Skin epidermis (tissue), 12 donors: ENCODE data around the gene TALDO1.
"Not testable (repeated sequence)": the region's sequence is repeated elsewhere in the genome, so short reads cannot be mapped to it uniquely, and the experiment has no call there.

Experiments
- H3K27ac ChIP-seq, 21 experiments: fragments of 200-600 bp; sonication (generic) in 11 of 21; one replicate each; pipeline ENCODE4 v1.5.0; 2020; ENCODE audit warnings: mild to moderate bottlenecking in 3 of 21, inconsistent platforms in 2 of 21, moderate library complexity in 2 of 21
- H3K4me3 ChIP-seq, 7 experiments: fragments of 200-600 bp; sonication (generic) in 2 of 7; one replicate each; pipeline ENCODE4 v1.5.0; 2020; ENCODE audit warnings: inconsistent platforms in 2 of 7, mild to moderate bottlenecking in 2 of 7, moderate library complexity in 1 of 7

Gene TALDO1

GRCh38 chr11:728901-729491, 18.3 kb upstream of the TALDO1 start:
- Histone ChIP-seq H3K4me3 (no peak overlapping the region), H3K27ac (peak overlapping the region in 9 of 21 experiments; percentile 2 to 81 (median 47))

GRCh38 chr11:729492-730074, 17.7 kb upstream of the TALDO1 start:
- H3K4me3 ChIP-seq: no peak overlapping the region
- peak overlapping the region in 6 of 21 experiments; percentile 1 to 81 (median 24) for H3K27ac ChIP-seq

- no peak overlapping the region for H3K27ac ChIP-seq
- no peak overlapping the region for H3K4me3 ChIP-seq
Measured at GRCh38 chr11:733072-733471, 14.2 kb upstream of the TALDO1 start.

GRCh38 chr11:734541-734940, 12.7 kb upstream of the TALDO1 start:
- H3K4me3 ChIP-seq, H3K27ac ChIP-seq: not testable (repeated sequence)

GRCh38 chr11:737366-737765, 9.9 kb upstream of the TALDO1 start:
- H3K27ac ChIP-seq: peak overlapping the region in 1 of 21 experiments; percentile 6
- no peak overlapping the region for H3K4me3 ChIP-seq

- not testable (repeated sequence) for H3K27ac ChIP-seq, H3K4me3 ChIP-seq
Measured at GRCh38 chr11:737899-738298, 9.4 kb upstream of the TALDO1 start.

GRCh38 chr11:742156-742546, 5.1 kb upstream of the TALDO1 start:
- no peak overlapping the region for H3K27ac ChIP-seq
- H3K4me3 ChIP-seq: no peak overlapping the region

GRCh38 chr11:742571-743201, 4.6 kb upstream of the TALDO1 start:
- Histone ChIP-seq H3K4me3 (no peak overlapping the region), H3K27ac (no peak overlapping the region)

- H3K27ac ChIP-seq: no peak overlapping the region
- no peak overlapping the region for H3K4me3 ChIP-seq
Measured at GRCh38 chr11:745428-745827, 1.8 kb upstream of the TALDO1 start.

- Histone ChIP-seq H3K27ac (peak overlapping the region in 19 of 21 experiments; percentile 17 to 93 (median 84)), H3K4me3 (peak overlapping the region; percentile 81 to 98 (median 96))
Measured at GRCh38 chr11:746289-747157, 741 bp upstream of the TALDO1 start.

- Histone ChIP-seq H3K4me3 (peak overlapping the region; percentile 81 to 98 (median 96)), H3K27ac (peak overlapping the region in 20 of 21 experiments; percentile 72 to 94 (median 86))
Measured at GRCh38 chr11:748007-748359, 719 bp downstream of the TALDO1 start.

- peak overlapping the region in 2 of 21 experiments; percentile 15 to 94 for H3K27ac ChIP-seq
- H3K4me3 ChIP-seq: no peak overlapping the region
Measured at GRCh38 chr11:749731-750130, 2.5 kb downstream of the TALDO1 start.

GRCh38 chr11:760236-760635, 13.0 kb downstream of the TALDO1 start:
- Histone ChIP-seq H3K27ac (no peak overlapping the region), H3K4me3 (no peak overlapping the region)

- peak overlapping the region in 1 of 21 experiments; percentile 63 for H3K27ac ChIP-seq
- H3K4me3 ChIP-seq: no peak overlapping the region
Measured at GRCh38 chr11:761526-762108, 14.4 kb downstream of the TALDO1 start.

- Histone ChIP-seq H3K4me3 (no peak overlapping the region), H3K27ac (peak overlapping the region in 18 of 21 experiments; percentile 5 to 69 (median 32))
Measured at GRCh38 chr11:762421-763072, 15.3 kb downstream of the TALDO1 start.

- H3K27ac ChIP-seq: peak overlapping the region in 19 of 21 experiments; percentile 7 to 69 (median 47)
- no peak overlapping the region for H3K4me3 ChIP-seq
Measured at GRCh38 chr11:763073-763463, 15.8 kb downstream of the TALDO1 start.

GRCh38 chr11:763549-764321, 16.5 kb downstream of the TALDO1 start:
- Histone ChIP-seq H3K4me3 (no peak overlapping the region), H3K27ac (peak overlapping the region in 10 of 21 experiments; percentile 2 to 57 (median 44))

- H3K4me3 ChIP-seq: no peak overlapping the region
- H3K27ac ChIP-seq: peak overlapping the region in 3 of 21 experiments; percentile 2 to 56 (median 32)
Measured at GRCh38 chr11:764322-765024, 17.2 kb downstream of the TALDO1 start.
